GM20431 (cell line): ENCODE measurements around the gene CUX1.
"Not testable (repeated sequence)": the region's sequence is repeated elsewhere in the genome, so short reads cannot be mapped to it uniquely, and the experiment has no call there.

Experiments
- in situ Hi-C: fragments of 300-500 bp; cut with MseI, MboI; formaldehyde crosslinking; loops from one replicate; pipeline ENCODE4 v1.15.0; 2020; ENCODE audit warnings: low sequenced_read_pairs; ENCODE audit not compliant: unreplicated experiment

Gene CUX1

DNA sequence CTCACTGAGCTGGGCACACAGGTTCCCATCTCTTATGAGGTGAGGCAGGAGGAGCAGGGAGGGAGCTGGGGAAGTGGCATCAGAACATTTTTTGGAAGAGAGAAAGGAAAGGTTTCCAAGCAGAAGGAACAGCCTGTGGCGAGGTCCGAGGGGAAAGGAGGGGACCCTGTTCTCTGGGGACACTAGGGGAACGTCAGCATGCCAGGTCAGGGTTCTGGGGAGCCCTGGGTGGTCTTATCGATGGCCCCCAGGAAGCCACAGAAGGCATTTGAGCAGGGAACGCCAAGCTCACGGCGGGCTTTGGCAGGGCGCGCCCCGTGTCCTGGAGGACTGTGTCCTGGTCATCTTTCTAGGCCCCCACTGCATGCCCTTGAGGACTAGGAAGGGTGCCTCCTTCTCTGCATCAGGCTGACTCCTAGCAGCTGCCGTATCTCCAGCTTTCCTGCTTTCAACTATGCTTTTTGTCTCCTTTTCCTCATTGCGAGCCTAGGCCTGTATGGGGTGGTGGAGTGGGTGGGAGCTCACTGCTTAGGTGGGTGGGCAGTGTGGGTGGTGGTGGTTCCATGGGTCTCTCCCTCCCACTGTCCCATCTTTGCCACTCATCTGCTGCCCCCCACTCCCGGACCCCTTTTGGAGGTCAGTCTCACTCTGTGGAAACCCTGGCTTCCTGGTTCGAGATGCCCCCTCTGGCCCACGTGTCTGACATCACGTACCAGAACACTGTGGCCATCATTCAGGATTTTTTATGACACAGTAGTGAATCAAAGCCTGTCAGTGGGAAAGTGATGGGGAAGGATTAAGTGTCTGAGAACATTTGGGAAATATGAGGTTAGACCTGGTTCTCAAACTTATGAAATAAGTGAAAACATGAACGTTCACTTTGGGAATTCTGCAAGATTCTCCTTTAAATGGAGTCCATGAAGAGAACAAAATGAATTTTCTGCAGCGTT lies 89.1 kb downstream of the CUX1 start:
- in situ Hi-C loops, result no loop called here

DNA sequence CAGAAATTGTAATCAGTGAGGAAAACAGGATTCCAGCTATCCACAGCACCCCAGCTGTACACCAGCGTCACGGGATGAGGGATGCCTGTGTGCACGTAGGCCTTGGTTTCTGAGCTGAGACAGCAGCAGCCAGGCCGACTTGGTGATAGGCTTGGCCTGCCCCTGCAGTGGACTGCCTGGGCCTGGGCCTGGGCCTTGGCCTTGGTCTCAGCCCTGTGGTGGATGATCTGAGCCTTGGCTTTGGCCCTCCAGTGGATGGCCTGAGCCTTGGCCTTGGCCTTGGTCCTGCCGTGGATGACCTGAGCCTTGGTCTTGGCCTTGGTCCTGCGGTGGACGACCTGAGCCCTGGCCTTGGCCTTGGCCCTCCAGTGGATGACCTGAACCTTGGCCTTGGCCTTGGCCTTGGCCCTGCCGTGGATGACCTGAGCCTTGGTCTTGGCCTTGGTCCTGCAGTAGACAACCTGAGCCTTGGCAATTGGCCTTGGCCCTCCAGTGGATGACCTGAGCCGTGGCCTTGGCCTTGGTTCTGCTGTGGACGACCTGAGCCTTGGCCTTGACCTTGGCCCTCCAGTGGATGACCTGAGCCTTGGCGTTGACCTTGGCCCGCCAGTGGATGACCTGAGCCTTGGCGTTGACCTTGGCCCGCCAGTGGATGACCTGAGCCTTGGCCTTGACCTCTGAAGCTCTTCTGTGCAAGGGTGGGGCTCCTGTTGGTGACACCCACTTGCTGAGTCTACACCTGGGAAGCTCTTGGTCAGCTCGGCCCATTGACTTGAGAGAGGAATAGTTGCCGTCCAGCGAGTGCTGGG lies 93.8 kb downstream of the CUX1 start:
- in situ Hi-C loops, result no loop called here

DNA sequence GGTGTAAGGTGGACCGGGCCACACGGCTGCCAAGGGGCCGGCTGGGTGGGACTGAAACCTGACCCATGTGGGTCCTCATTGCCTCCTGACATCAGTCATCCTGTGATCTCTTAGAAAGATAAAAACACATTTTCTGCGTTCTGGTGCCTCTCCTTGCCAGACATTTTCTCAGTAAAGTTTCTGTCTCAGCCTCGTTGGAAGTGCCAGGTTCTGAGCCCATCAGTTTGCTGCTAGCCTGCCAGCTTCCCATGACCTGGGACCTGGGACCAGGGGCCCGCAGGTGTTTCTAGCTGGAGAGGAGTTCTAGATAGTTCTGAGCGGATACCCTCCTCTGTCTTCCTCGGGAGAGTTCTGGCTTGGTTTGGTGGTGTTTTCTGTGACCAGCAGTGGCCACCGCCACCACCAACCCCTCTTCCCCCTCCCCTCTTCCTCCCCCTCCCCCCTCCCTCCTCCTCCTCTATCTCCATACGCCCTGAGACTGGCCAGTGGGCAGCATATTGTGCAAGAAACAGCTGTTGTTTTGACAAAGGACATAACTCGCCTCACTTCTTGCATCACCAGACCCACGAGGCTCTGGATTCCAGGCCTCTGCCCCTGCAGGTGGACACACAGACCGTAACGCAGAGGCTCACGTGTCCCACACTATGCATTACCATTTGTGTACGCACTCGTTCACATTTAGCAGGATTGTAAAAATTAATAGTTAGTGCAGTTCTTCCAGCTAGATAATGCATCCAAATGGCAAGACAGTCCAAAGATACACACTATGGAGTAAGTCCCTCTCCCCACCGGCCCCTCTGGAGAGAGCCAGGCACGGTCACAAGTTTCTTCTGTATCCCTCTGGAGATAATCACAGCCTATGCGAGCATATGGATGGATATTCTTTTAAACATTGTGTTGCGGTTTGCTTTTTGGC lies 94.6 kb downstream of the CUX1 start:
- in situ Hi-C loops, result no loop called here

DNA sequence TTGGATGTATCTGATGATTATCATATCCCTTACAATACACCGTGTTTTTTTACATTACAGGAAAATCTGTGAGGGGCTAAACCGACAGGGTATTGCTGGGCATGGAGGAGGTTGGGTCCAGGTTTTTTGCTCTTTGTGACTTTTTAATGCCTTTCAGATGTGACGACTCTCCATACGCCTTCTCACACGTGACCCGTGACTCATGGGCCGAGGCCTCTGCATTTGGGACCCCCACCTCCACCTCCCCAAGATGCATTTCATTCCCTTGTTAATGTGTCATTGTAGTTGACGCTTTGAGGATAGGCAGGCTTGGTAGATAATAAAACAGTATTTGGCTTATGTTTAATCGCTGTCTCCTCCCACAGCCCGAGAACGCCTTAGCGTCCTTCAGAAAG lies 95.3 kb downstream of the CUX1 start:
- in situ Hi-C loops, result no loop called here

DNA sequence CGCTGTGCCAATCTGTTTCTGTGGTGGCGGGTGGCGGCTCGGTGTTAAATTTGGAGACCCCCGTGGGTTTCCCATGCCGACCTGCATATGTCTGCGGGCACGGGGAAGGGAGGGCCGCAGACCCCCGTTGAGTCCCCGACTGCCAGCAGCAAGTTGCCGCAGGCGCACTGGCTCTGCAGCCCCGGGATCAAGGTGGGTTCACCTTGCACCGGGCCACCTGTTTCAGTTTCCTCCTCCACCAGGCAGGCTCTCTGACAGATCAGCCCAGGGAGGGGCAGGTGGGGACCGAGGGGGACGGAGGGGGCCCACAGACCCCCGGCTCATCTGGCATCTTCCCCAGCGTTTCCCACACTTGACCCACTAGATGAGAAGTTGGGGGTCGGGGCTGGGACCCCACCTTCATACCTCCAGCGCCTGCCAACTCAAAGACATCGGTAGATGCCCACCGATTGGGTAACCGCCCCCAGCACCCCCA lies 95.9 kb downstream of the CUX1 start:
- in situ Hi-C loops, result no loop called here

DNA sequence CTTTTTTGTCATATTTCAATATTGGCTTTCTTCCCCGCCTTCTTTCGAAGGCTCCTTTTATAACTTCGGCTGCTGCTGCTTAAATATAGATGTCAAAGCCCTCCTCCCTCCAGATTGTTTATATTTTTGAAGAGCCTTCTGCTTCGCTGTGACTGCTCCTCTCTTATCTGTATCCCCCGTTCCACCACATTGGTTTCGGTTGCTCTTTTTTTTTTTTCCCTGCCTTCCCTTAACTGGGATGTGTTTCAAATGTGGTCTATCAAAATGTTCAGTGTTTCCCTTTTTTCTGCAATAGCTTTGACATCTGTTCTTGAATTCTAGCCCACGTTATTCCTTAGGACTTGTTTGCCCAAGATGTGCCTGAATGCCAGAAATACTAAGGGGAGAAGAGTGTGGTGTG lies 96.4 kb downstream of the CUX1 start:
- in situ Hi-C loops, result no loop called here

DNA sequence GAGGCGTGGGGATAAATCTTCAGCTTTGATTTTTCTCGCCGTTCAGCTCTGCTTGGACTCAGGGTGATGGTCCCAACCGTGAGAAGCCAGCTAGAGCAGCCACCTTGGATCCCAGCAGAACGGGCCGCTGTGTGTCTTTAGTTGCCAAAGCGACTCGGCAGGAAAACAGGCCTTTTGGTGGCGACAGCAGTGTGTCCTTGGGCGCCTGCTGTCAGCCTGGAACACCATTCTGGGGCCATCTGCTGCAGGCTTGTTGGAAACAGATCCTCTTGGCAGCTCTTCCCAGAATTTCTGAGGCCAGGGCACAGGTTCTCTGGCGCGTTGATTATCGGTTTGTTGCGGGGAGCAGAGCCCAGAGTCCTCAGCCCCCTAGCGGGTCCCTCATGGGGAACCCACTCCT lies 97.6 kb downstream of the CUX1 start:
- in situ Hi-C loops, result no loop called here

DNA sequence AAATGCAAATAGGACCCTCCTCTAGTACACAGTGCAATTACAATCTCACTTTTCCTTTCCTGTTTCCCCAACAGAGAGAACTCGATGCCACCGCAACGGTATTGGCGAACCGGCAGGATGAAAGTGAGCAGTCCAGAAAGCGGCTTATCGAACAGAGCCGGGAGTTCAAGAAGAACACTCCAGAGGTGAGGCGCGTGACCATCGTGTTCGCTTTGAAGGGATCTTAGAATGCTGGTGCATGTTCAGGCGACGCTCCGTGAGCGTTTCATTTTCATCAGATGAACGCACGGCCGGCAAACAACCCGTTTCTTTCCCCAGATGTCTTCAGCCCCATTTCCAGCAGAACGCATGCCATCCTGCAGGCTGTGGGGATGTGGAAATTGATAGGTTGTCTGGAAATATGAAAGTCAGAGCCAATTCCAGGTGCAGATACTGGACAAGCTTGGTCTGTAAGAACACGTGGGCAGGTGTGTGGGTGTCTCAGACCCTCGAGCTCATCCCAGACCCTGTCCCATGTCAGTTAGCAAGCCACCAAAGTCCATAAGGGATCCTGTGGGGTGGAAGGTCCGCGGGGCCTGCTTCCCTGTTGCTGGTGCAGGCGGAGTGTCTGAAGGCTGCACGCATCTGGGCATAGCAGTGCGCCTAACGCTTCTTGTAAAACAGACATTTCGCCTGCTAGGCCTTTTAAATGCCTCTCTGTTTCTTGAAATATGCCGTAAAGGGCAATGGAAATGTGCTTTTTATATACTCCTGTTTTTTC lies 98.8 kb downstream of the CUX1 start:
- in situ Hi-C loops, result no loop called here

DNA sequence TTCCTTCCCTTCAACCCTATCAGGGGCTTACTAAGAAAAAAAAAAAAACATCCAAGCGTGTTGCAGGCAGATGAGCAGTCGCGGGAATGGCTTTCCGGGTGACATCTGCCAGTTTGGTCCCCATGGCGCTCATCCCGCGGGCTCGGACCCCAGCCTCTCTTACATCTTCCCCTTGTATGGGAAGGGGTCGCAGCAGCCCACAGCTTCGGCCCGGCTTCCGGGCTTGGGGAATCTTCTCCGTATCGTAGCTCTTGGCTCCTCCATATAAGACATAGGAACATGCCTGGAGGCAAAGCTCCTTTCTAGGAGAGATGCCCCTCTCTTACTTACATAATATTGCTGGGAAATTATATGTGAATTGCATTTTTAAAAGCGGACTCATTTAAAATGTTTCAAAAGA lies 99.5 kb downstream of the CUX1 start:
- in situ Hi-C loops, result no loop called here

DNA sequence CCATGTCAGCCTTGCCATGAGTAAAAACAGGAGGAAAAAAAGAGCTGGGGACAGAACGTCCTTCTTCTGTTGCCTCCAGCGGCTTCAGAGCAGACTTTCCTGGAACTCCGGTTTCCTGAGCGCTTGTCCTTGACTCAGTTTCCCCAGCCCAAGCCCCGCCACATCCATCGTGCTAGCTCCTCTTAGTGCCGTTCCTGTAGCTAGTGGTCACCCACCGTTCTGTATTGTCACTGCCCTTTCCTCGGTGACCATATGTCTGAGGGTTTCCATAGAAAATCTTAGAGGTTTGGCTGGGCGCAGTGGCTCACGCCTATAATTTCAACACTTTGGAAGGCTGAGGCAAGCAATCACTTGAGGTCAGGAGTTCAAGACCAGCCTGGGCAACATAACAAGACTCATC lies 100.1 kb downstream of the CUX1 start:
- in situ Hi-C loops, result no loop called here

DNA sequence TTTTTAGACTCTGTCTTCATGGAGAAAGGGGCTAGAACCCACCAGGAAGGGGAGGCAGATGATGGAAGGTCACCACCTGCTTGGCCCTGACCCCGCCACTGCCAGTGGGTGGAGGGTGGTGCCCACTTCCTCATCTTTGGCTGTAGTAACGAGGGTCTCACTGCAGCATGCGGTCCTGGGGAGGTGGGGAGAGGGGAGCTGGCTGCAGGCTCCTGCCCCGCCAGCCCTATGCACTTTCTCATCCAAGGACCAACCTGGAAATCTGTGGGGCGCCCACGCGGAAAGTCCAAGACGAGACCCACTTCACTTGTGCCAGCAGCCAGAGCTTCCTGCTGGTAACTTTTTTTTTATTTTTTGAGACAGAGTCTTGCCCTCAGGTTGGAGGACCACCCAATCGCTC lies 101.0 kb downstream of the CUX1 start:
- in situ Hi-C loops, result no loop called here

DNA sequence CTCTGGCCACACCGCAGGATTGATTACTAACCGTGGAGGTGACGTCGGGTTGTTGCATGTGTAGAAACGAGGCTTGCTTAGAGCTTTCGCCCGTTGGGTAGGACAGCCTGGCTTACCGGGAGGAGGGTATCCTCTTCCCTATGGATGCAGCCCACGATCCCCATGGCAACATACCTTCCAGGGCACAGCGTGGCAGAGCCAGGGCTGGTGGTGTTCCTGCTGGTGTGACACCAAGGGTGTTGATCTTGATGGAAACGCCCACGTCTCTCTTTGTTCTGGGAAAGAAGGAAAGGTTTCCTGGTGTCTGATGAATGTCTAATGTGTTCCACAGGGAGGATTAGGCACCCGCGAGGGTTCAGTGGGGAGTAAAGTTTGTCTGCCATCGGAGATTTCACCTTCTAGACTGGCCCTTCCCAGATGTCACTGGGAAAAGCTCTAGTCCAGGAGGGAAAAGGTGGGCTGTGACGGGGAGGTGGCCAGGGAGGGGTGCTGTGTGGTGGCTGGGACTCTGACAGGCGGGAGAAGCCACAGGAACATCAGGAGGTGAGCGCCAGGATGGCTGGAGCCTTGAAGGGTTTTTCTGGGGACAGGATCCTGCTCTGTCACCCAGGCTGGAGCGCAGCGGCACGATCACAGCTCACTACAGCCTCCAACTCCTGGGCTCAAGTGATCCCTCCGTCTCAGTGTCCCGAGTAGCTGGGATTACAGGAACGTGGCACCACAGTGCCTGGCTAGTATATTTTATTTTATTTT lies 102.1 kb downstream of the CUX1 start:
- in situ Hi-C loops, result no loop called here

DNA sequence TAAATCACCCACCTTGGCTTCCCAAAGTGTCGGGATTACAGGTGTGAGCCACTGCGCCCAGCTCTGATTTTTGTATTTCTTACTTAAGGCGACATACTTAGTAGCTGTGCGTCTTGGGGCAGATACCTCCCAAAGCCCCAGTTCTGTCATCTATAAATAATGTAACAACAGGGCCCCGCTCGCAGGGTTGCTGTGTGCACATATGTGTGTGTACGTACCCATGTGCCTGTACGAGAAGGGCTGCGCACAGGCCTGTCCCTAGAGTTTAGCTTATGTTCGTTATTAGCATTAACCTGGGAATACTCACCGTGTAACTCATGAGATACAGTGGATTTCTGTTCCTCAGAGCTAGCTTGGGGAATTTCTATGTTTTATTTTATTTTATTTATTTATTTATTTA lies 103.6 kb downstream of the CUX1 start:
- in situ Hi-C loops, result no loop called here

DNA sequence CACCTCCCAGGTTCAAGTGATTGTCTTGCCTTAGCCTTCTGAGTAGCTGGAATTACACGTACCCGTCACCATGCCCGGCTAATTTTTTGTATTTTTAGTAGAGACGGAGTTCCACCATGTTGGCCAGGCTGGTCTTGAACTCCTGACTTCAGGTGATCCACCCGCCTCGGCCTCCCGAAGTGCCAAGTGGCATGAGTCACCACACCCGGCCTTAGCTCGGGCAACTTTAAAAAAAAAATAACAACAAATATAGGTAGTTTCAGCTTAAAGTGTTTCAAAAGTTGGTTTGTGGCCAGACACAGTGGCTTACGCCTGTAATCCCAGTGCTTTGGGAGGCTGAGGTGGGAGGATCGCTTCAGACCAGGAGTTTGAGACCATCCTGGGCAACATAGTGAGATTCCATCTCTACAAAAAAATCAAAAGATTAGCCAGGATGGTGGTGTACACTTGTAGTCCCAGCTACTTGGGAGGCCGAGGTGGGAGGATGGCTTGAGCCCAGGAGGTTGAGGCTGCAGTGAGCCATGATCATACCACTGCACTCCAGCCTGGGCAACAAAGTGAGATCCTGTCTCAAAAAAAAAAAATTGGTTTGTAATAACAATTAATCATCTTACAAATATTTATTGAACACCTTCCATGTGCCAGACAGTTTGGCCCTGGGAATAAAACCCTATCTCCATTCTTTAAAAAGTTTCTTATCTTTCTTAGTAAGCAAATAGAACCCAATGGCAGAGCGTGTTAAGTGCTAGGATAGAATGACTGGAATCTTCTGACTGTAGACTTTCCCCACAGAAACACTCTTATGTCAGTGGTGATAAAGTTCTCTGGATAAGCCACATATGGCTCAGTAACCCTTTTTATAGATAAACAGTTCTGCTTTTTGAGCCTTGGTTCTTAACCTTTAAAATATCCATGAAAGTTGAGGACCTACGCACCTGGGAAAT lies 104.4 kb downstream of the CUX1 start:
- in situ Hi-C loops, result not testable (repeated sequence)

DNA sequence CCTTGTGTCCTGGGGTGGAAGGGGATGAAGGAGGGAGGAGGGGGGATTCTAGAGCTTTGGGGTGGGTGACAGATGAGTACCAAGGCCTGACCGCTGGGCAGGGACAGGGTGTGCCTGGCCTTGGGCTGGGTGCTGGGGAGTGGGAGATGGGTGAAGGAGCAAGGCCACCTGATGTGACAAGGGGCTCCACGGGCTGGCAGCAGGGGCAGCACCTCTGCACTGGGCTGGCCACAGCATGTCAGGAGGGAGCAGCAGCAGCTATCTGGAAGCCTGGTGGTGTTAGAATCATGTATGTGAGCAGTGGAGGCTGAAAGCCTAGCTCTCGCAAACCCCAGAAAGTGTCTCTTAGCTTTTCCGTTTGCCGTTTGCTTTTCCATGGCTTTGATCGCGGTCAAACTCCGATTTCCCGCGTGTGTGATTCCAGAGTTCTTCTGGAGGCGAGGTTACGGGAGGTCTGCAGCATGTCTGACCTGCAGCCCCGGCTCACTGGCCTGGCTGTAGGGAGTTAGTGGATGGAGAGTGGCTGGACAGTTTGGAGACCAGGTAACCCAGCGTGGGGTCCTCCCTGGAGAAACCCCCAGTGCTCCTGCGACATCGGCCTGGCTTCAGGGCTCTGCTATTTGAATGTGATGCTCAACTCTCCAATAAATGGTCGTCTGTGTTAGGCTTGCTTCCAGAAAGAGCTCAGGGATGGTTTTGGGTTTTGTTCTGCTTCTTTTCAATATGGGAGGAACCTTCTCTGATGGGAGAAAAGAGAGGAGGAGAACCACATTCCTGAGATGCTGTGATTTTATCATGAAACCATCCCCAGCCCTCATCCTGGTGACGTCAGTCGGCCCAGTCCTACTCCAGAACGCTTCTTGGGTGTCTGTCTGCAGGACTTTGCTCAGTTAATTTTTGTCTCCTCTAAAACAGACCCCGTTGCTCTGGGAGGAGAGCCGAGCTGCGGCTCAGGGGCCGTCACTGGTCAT lies 105.5 kb downstream of the CUX1 start:
- in situ Hi-C loops, result no loop called here

DNA sequence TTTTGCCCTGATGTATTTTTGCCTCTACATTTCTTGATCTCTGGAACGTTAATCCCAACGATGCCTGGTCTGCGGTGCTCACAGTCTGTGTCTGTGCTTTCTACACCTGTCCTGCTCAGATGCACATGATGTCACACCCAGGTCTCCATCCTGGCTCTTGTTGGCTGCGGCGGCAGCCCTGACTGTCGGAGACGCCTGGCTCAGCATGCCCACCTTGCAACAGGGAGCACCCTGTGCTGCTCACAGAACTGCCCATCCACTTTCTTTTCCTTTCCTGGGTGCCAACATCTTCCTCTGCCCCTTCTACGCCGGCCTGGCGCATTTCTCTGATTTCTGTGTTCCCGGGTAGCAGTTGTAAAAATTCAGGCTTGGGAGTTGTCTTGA lies 106.2 kb downstream of the CUX1 start:
- in situ Hi-C loops, result no loop called here

DNA sequence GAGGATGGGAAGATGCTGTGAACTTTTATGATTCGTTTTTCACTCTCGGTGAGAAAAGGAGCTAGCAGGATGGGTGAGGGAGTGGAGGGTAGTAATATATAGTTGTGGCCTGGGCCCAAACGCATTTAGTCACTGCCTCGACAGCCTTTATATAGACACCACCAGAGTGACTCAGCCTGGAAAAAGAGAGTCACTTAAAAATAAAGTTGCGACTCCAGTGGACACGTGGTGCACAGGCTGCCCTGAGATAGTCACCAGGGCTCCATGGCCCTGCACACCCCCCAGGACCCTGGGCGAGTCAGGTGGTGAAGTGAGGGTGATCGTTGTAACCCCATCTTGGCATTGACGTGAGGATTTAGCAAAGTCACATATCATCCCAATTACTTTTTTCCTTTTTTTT lies 106.7 kb downstream of the CUX1 start:
- in situ Hi-C loops, result no loop called here
